Activated naive CD4-positive, alpha-beta T cell treated with anti-CD3 and anti-CD28 coated beads, Interleukin-2, amount 10 ng/mL, durations not matched to agents 7 days and 5 days (primary cell): ENCODE results near the gene HEPHL1.
A peak's percentile ranks its signal among the peaks of the same experiment; 100 is the strongest.

ENCODE experiments used
- CTCF ChIA-PET: fragments of 350-600 bp; sonication (Branson Sonifier 250); formaldehyde crosslinking; loops from one replicate; lab custom pipeline; 2021; ENCODE audit warnings: antibody characterized with exemption; lab: Charles Lee
- DNase-seq: peaks from one replicate; pipeline ENCODE4 v3.0.0-alpha.2; 2020
- H3K27ac Mint-ChIP-seq: one replicate; pipeline ENCODE4 v1.8.0; 2021; ENCODE audit warnings: mild to moderate bottlenecking, moderate library complexity, mixed read lengths
- H3K27me3 Mint-ChIP-seq: one replicate; pipeline ENCODE4 v1.8.0; 2021; ENCODE audit warnings: mild to moderate bottlenecking, mixed read lengths
- H3K36me3 Mint-ChIP-seq: one replicate; pipeline ENCODE4 v1.8.0; 2021; ENCODE audit warnings: mixed read lengths
- H3K4me1 Mint-ChIP-seq: one replicate; pipeline ENCODE4 v1.8.0; 2021; ENCODE audit warnings: mixed read lengths
- H3K4me3 Mint-ChIP-seq: one replicate; pipeline ENCODE4 v1.8.0; 2021; ENCODE audit warnings: mild to moderate bottlenecking, moderate library complexity, mixed read lengths
- H3K9me3 Mint-ChIP-seq: one replicate; pipeline ENCODE4 v1.8.0; 2021; ENCODE audit warnings: mixed read lengths

HEPHL1 gene

DNA sequence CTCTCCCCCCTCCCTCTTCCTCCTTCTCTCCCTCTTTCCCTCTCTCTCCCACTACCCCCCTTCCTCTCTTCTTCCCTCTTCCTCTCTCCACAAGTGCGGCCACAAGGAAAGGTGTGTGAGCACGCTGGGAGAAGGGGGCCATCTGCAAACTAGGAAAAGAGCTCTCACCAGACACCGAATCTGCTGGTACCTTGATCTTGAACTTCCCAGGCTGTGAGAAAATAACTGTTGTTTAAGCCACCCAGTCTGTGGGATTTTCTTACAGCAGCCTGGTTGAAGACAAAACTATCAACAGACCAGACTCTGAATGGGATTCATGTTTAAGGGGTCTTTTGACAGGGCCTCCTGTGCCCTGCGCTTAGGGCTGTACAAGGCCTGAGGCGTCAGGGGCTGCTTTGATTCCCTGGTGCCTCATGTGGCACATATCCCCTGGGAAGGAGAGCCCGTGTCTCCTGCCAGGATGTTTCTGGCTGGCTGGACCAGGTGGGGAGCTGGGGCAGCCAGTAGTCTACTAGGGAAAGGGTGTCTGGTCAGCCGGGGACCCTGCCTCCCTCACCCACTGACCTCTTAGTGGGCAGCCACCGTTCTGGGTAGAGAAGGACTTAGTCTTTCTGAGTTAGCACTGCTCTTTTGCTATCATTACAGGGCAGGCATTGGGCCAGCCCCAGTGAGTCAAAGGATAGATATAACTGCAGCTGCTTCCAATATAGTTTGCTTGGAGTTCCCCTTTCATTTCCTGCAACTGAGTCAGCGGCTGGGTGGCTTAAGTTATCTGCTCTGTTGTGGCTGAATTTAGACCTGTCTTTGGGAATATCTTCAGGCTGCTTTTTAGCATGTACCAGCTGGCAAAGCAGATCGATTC, 113.7 kb downstream of the HEPHL1 start:
- Mint-ChIP-seq H3K4me3 (no peak overlapping the region), H3K27ac (no peak overlapping the region), H3K9me3 (peaks cover 2% of the 10 kb centered on the region), H3K4me1 (peaks cover 33% of the 10 kb centered on the region), H3K36me3 (peaks cover 10% of the 10 kb centered on the region), H3K27me3 (no peaks in the 10 kb centered on the region)
- no peak for DNase-seq
- CTCF ChIA-PET = interaction anchor here (1.7 kb wide), 1 partner anchor 12 kb away, joined by 3 read pairs; no protein-coding TSS in a partner anchor

DNA sequence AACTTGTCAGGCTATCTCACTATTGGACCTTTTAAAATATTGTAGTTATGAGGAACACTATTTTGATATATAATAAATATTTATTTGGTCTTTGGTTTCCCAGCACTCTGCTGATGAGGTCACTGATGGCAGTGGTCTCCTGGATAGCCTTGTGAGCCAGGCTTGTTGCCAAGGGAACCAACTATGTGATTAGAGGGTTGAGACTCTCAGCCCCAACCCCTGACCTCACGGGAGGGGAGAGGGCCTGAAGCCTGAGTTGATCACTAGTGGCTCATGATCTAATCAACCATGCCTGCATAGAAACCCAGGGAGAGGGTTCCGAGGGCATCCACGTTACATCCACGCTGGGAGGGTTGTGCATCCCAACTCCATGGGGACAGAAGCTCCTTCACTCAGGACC, 118.3 kb downstream of the HEPHL1 start:
- Mint-ChIP-seq H3K9me3 (peaks cover 2% of the 10 kb centered on the region), H3K4me3 (no peak overlapping the region), H3K27ac (no peak overlapping the region), H3K4me1 (peaks cover 35% of the 10 kb centered on the region), H3K36me3 (peaks cover 10% of the 10 kb centered on the region), H3K27me3 (no peaks in the 10 kb centered on the region)
- no peak for DNase-seq
- CTCF ChIA-PET = no interaction called here

- H3K27me3 Mint-ChIP-seq = no peaks in the 10 kb centered on the region
- peaks cover 2% of the 10 kb centered on the region for H3K9me3 Mint-ChIP-seq
- H3K4me3 Mint-ChIP-seq = no peak overlapping the region
- H3K27ac Mint-ChIP-seq = no peak overlapping the region
- H3K4me1 Mint-ChIP-seq = peaks cover 30% of the 10 kb centered on the region
- H3K36me3 Mint-ChIP-seq = peaks cover 10% of the 10 kb centered on the region
- CTCF ChIA-PET = no interaction called here
- no peak for DNase-seq
These were observed 119.1 kb downstream of the HEPHL1 start for GRCh38 chr11:94140154-94140655.

GRCh38 chr11:94141511-94142307, 120.6 kb downstream of the HEPHL1 start:
- Mint-ChIP-seq H3K27me3 (no peaks in the 10 kb centered on the region), H3K27ac (no peak overlapping the region), H3K4me3 (no peak overlapping the region), H3K9me3 (peaks cover 2% of the 10 kb centered on the region), H3K4me1 (peaks cover 18% of the 10 kb centered on the region), H3K36me3 (peaks cover 2% of the 10 kb centered on the region)
- CTCF ChIA-PET = interaction anchor here (0.6 kb wide), 1 partner anchor 42 kb away, joined by 3 read pairs; no protein-coding TSS in a partner anchor
- DNase-seq = no peak

- Mint-ChIP-seq H3K9me3 (no peaks in the 10 kb centered on the region), H3K4me1 (peaks cover 19% of the 10 kb centered on the region), H3K27me3 (no peaks in the 10 kb centered on the region), H3K27ac (no peak overlapping the region), H3K36me3 (peaks cover 1% of the 10 kb centered on the region), H3K4me3 (no peak overlapping the region)
- DNase-seq = no peak
- CTCF ChIA-PET = interaction anchor here (0.6 kb wide), 1 partner anchor 41 kb away, joined by 3 read pairs; no protein-coding TSS in a partner anchor
These were observed 121.4 kb downstream of the HEPHL1 start for GRCh38 chr11:94142308-94143281.

DNA sequence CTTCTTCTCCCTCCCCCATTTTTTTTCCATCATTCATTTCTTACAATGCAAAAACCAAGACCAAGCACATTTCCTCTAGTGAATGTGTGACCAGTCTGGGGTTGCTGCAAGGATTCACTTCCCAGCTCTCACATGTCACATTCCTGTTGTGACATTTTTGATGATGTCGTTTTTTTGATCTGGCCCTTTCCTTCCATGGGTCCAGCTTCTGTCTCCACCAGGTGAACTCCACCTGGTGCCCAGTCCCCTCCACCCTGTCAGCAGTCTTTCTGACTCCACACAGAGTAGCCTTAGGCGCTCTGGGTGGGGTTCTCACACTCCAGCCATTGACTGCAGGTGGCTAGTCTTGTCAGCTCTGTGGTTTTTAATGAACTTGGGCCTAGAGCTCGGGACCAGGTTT, 123.1 kb downstream of the HEPHL1 start:
- no peak overlapping the region for H3K27ac Mint-ChIP-seq
- H3K9me3 Mint-ChIP-seq = no peaks in the 10 kb centered on the region
- CTCF ChIA-PET = interaction anchor here (1.0 kb wide), 1 partner anchor 361 kb away, joined by 3 read pairs; no protein-coding TSS in a partner anchor
- peaks cover 34% of the 10 kb centered on the region for H3K4me1 Mint-ChIP-seq
- no peak overlapping the region for H3K4me3 Mint-ChIP-seq
- peaks cover 1% of the 10 kb centered on the region for H3K36me3 Mint-ChIP-seq
- no peak for DNase-seq
- H3K27me3 Mint-ChIP-seq = no peaks in the 10 kb centered on the region

DNA sequence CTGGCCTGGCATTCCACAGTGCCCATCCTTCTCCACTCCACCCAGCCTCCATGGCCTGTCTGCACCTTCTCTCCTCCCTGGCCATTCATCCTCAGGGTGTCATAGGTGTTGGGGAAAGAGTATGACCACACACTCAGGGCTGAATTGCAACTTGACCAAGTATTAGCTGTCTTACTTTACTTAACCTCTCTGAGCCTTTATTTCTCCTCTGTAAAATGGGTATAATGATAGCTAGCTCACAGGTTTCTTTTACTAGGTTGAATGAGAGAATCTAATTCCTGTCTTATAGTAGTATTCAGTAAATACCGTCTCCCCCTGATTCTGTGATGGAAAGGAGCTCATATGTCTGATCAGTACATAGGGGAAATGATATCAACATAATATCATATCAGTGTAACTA, 123.5 kb downstream of the HEPHL1 start:
- Mint-ChIP-seq H3K4me3 (no peak overlapping the region), H3K9me3 (no peaks in the 10 kb centered on the region), H3K36me3 (peaks cover 1% of the 10 kb centered on the region), H3K27ac (no peak overlapping the region), H3K27me3 (no peaks in the 10 kb centered on the region), H3K4me1 (peaks cover 39% of the 10 kb centered on the region)
- CTCF ChIA-PET = interaction anchor here (1.0 kb wide), 1 partner anchor 360 kb away, joined by 3 read pairs; no protein-coding TSS in a partner anchor
- no peak for DNase-seq

- CTCF ChIA-PET = no interaction called here
- Mint-ChIP-seq H3K9me3 (no peaks in the 10 kb centered on the region), H3K4me1 (peaks cover 39% of the 10 kb centered on the region), H3K36me3 (peaks cover 1% of the 10 kb centered on the region), H3K27me3 (no peaks in the 10 kb centered on the region), H3K27ac (no peak overlapping the region), H3K4me3 (no peak overlapping the region)
- no peak for DNase-seq
These were observed 124.3 kb downstream of the HEPHL1 start for GRCh38 chr11:94145431-94145830.

DNA sequence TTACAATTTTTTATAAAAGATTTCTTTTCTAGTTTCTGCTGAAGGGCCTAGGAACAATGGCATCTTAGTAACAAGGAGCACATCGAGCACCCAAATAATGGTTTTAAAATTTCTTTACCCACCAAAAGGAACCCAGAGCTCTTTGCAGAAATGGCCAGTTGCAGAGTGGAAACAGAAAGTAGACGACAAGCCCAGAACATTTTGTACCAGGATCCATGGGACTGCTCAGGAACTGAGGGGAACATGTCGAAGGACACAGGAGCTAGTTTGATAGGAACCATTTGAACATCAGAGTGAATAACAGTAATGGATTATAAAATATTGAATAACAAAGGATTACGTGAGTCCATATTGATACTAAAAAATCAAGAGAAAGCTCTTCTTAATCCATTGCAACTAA, 124.8 kb downstream of the HEPHL1 start:
- Mint-ChIP-seq H3K4me3 (no peak overlapping the region), H3K27me3 (no peaks in the 10 kb centered on the region), H3K9me3 (no peaks in the 10 kb centered on the region), H3K36me3 (peaks cover 1% of the 10 kb centered on the region), H3K4me1 (peaks cover 39% of the 10 kb centered on the region), H3K27ac (no peak overlapping the region)
- no peak for DNase-seq
- CTCF ChIA-PET = interaction anchor here (0.9 kb wide), 1 partner anchor 11 kb away, joined by 3 read pairs; no protein-coding TSS in a partner anchor

GRCh38 chr11:94147433-94147845, 126.3 kb downstream of the HEPHL1 start:
- peak; percentile 32 for DNase-seq
- Mint-ChIP-seq H3K36me3 (peaks cover 1% of the 10 kb centered on the region), H3K27ac (no peak overlapping the region), H3K4me1 (peaks cover 39% of the 10 kb centered on the region), H3K4me3 (no peak overlapping the region), H3K9me3 (no peaks in the 10 kb centered on the region), H3K27me3 (no peaks in the 10 kb centered on the region)
- CTCF ChIA-PET = no interaction called here

DNA sequence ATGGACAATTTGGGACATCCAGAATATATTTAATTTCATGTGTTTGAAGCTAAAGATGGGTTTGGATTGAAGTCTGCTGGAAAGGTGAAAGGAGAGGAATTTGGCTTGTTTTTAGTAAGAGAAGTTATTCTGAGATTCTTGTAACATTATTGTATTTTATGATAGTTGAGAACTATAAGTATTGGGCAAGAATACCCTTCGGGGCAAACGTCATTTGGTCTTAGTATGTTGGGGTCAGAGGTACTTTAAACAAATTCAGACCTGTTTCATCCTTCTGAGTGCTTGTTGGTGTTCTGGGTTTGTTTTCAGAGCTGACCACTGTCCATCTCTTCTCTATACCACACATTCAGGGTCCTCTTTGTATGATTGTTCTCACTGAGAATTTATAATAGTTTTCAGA, 127.0 kb downstream of the HEPHL1 start:
- Mint-ChIP-seq H3K36me3 (peaks cover 1% of the 10 kb centered on the region), H3K27ac (no peak overlapping the region), H3K4me1 (peaks cover 46% of the 10 kb centered on the region), H3K4me3 (no peak overlapping the region), H3K9me3 (no peaks in the 10 kb centered on the region), H3K27me3 (no peaks in the 10 kb centered on the region)
- CTCF ChIA-PET = no interaction called here
- DNase-seq = no peak

DNA sequence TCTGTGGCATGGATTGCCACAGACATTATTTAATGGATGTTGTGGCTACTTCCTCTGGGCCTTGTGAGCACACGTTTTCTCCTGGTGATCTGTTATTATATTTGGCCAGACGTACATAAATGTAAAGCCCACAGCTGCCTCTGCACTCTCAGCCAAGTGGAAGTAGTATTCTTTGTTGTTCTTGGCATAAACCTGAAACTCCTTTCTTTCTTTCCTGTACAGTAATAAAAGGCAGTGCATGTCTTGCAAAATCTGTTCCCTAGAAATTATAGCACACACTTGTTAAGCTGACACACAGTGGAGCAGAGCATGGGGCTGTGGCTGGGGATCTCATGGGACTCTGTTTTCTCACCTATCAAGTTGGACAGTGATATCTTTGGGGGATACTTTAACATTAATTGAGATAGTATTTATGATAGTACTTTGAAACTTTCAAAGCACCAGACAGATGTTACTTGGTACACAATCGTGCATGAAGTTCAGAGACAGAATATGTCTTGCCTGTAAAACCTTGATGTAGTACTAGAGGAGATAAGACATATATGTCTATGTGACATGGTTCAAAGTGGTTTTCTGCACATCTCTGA, 128.4 kb downstream of the HEPHL1 start:
- Mint-ChIP-seq H3K27me3 (no peaks in the 10 kb centered on the region), H3K4me3 (no peak overlapping the region), H3K36me3 (peaks cover 6% of the 10 kb centered on the region), H3K27ac (no peak overlapping the region), H3K4me1 (peaks cover 47% of the 10 kb centered on the region), H3K9me3 (no peaks in the 10 kb centered on the region)
- no peak for DNase-seq
- CTCF ChIA-PET = no interaction called here

DNA sequence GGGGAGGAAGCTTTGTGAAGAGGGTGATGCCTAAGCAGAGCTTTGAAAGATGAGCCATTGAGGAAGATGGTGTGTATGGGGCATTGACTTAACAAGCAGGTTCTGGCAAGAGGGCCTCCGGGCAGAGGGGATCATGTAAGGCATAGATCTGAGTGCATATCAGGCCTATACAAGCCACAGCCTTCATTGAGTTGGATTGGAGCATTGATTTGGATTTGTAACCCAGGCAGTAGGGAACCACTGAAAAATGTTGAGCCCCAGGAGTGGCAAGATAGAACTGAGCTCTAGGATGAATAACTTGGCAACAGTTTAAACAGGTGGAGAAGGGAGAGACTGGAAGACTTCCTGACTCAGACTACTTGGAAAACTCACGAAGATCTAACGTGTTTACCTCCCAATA, 128.9 kb downstream of the HEPHL1 start:
- DNase-seq = no peak
- Mint-ChIP-seq H3K4me1 (peaks cover 47% of the 10 kb centered on the region), H3K27ac (no peak overlapping the region), H3K36me3 (peaks cover 6% of the 10 kb centered on the region), H3K9me3 (no peaks in the 10 kb centered on the region), H3K4me3 (no peak overlapping the region), H3K27me3 (no peaks in the 10 kb centered on the region)
- CTCF ChIA-PET = no interaction called here
